Measurements from ENCODE around the gene SCIN.
A peak's percentile ranks its signal among the peaks of the same experiment; 100 is the strongest.
"Not testable (repeated sequence)": the region's sequence is repeated elsewhere in the genome, so short reads cannot be mapped to it uniquely, and the experiment has no call there.

The SCIN gene

DNA sequence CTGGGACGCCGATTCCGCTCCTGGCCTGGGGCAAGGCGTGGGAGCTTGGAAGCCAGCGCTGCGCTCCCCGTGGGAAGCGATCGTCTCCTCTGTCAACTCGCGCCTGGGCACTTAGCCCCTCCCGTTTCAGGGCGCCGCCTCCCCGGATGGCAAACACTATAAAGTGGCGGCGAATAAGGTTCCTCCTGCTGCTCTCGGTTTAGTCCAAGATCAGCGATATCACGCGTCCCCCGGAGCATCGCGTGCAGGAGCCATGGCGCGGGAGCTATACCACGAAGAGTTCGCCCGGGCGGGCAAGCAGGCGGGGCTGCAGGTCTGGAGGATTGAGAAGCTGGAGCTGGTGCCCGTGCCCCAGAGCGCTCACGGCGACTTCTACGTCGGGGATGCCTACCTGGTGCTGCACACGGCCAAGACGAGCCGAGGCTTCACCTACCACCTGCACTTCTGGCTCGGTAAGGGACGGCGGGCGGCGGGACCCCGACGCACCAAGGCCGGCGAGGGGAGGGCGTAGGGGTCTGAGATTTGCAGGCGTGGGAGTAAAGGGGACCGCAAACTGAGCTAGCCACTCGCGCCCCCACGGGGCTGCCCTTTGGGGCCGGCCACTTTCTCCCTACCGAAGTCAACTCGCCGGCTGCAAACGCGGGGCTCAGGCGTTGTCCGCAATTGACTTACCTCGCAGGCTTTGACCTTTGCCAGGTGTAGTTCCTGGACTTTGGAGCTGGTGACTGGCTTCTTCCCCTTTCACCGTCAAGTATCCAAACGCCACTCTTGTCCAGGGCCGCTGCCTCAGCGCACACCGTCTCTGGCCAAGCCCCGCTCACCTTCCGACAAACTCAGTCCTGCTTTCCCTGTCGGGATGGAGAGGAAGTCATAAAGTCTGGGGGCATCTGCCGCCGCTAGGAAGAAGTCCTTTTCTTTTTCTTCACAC, at the start of gene SCIN:
Gene SCIN (plus strand): TSS at position 187 of the 928 bp plus-strand sequence. CDS start 67 bp downstream, at position 254.
- H3K27ac ChIP-seq = peak within 1 kb of the TSS; percentile 58
- TF ChIP-seq ZFX (IDR thresholded peaks at IDR 0.05; ENCODE audit: borderline replicate concordance) (no peak), CTCF (IDR thresholded peaks at IDR 0.05) (no peak)

- no peak overlapping the region for H3K27ac ChIP-seq
- TF ChIP-seq CTCF (IDR thresholded peaks at IDR 0.05) = peak; percentile 73
- no peak for TF ChIP-seq ZFX (IDR thresholded peaks at IDR 0.05; ENCODE audit: borderline replicate concordance)
Measured at GRCh38 chr7:12524794-12525386, 45.6 kb upstream of the SCIN start.

DNA sequence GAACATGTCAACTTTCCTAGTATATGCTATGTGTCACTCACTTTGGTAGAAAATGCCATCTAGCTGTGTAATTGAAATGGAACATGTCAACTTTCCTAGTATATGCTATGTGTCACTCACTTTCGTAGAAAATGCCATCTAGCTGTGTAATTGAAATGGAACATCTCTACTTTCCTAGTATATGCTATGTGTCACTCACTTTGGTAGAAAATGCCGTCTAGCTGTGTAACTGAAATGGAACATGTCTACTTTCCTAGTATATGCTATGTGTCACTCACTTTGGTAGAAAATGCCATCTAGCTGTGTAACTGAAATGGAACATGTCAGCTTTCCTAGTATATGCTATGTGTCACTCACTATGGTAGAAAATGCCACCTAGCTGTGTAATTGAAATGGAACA, 43.8 kb upstream of the SCIN start:
- H3K27ac ChIP-seq = not testable (repeated sequence)

GRCh38 chr7:12527670-12528069, 42.9 kb upstream of the SCIN start:
- H3K27ac ChIP-seq = not testable (repeated sequence)

DNA sequence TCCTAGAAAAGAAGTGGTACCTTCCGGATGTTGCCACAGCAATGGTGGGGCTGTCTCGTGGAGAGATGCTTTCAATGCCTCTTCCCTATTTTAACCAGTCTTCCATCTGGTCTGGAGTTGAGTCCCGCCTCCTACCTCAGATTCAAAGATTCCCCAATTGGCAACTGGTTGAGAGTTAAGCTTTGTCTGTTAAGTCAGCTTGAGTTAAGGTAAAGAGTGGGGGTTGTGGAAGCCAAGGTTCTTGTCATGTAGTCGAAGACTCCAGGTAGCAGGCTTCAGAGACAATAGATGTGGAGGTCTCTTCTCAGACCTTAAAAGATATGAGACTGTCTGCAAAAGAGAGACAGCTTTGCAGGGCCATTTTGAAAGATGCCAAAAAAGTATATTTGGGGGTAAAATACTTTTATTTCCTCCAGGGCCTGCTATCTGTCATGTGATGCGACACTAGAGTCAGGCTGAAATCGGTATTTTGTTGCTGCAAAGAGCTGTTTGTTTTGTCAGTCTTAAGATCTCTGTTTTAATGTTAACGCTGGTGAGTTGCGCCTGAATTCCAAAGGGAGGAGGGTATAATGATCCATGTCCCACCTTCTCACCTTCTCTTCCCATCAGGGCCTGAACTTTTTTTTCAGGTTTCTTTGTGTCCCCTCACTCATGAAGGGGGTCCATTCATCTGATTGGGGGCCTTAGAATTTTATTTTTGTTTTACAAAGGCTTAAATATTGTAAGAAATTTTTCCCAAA, 40.4 kb upstream of the SCIN start:
- TF ChIP-seq CTCF (IDR thresholded peaks at IDR 0.05) = no peak
- no peak for TF ChIP-seq ZFX (IDR thresholded peaks at IDR 0.05; ENCODE audit: borderline replicate concordance)
- H3K27ac ChIP-seq = no peak overlapping the region

GRCh38 chr7:12531784-12532183, 38.7 kb upstream of the SCIN start:
- TF ChIP-seq ZFX (IDR thresholded peaks at IDR 0.05; ENCODE audit: borderline replicate concordance) = no peak
- H3K27ac ChIP-seq = no peak overlapping the region

DNA sequence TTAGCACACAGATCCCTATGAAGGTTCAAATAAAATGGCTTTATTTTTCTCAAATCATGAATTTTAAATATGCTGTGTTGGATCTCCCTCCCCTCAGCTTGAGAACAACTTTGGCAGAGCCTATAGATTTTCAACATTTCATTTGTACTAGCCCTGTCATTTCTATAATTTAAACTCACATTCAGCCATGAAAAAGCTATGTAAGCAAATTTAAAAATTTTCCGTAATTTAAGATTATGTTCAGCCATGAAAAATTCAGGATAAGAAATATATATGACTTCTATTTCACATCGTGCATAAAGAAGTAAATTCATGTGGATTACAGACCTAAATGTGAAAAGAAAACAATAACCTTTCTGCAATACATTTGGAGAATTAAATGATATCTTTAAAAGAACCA, 36.5 kb upstream of the SCIN start:
- no peak overlapping the region for H3K27ac ChIP-seq
- no peak for TF ChIP-seq ZFX (IDR thresholded peaks at IDR 0.05; ENCODE audit: borderline replicate concordance)

DNA sequence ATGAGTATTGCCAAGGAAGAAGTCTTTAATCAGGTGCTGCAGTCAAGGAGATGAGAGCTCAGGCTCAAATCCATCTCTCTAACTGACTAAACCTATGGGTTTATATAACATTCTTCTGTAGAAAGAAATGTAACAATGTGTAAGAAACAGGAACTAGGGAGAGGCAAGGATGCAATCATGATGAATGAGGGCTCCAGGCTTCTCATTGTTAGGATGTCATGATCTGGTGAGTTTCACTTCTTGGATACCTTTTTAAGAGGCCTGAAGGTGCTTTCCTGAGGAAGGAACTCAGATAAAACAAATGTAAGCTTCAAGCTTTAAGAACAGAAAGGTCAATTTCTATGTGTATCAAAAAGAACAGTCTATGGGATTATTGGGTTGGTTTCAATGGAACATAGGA, 30.8 kb upstream of the SCIN start:
- no peak for TF ChIP-seq CTCF (IDR thresholded peaks at IDR 0.05)
- no peak overlapping the region for H3K27ac ChIP-seq

- no peak overlapping the region for H3K27ac ChIP-seq
- TF ChIP-seq ZFX (IDR thresholded peaks at IDR 0.05; ENCODE audit: borderline replicate concordance) = no peak
- no peak for TF ChIP-seq CTCF (IDR thresholded peaks at IDR 0.05)
Measured at GRCh38 chr7:12540850-12541249, 29.7 kb upstream of the SCIN start.
